ENCODE data around the gene GABRE. TPM values are rescaled to one million over a fixed set of nuclear protein-coding genes. Genes with fewer than 3 reads are reported as not detected.

GABRE gene
- total RNA-seq, 1 donor from 2014 or later, result not detected

DNA sequence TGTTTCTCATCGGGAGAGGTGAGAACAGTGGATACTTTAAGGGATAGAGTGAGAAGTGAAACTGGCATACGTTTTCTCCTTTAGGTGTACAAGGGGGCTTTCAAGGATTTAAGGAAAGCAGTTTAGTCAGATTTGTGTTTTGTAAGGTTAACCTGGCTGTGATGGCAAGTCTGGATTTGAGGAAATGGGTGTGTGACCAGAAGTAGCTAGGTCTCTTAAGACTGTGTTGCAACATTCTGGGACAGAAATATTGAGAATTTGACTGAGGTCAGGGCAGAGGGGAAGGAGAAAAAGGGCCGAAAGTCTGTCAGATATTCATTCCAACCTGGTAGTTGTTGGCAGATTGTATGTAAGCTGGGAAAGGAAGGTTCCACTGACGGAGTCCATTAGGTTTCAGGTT lies 10.4 kb upstream of the GABRE start:
- TF ChIP-seq, protein P1, sequence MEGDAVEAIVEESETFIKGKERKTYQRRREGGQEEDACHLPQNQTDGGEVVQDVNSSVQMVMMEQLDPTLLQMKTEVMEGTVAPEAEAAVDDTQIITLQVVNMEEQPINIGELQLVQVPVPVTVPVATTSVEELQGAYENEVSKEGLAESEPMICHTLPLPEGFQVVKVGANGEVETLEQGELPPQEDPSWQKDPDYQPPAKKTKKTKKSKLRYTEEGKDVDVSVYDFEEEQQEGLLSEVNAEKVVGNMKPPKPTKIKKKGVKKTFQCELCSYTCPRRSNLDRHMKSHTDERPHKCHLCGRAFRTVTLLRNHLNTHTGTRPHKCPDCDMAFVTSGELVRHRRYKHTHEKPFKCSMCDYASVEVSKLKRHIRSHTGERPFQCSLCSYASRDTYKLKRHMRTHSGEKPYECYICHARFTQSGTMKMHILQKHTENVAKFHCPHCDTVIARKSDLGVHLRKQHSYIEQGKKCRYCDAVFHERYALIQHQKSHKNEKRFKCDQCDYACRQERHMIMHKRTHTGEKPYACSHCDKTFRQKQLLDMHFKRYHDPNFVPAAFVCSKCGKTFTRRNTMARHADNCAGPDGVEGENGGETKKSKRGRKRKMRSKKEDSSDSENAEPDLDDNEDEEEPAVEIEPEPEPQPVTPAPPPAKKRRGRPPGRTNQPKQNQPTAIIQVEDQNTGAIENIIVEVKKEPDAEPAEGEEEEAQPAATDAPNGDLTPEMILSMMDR (IDR thresholded peaks at IDR 0.05; ENCODE audit: partially characterized antibody, unreplicated experiment), result no peak
- peaks cover 2% of the 10 kb centered on the region for H3K9me3 Mint-ChIP-seq (ENCODE audit: unreplicated experiment)
- no peak overlapping the region for H3K4me3 Mint-ChIP-seq (ENCODE audit: unreplicated experiment)
- H3K4me1 Mint-ChIP-seq (ENCODE audit: low read depth, unreplicated experiment), result no peaks in the 10 kb centered on the region
- no peak for DNase-seq
- no peaks in the 10 kb centered on the region for H3K36me3 Mint-ChIP-seq (ENCODE audit: unreplicated experiment)
- H3K27ac Mint-ChIP-seq (ENCODE audit: unreplicated experiment), result no peak overlapping the region
- peaks cover 4% of the 10 kb centered on the region for H3K27me3 Mint-ChIP-seq (ENCODE audit: unreplicated experiment)

DNA sequence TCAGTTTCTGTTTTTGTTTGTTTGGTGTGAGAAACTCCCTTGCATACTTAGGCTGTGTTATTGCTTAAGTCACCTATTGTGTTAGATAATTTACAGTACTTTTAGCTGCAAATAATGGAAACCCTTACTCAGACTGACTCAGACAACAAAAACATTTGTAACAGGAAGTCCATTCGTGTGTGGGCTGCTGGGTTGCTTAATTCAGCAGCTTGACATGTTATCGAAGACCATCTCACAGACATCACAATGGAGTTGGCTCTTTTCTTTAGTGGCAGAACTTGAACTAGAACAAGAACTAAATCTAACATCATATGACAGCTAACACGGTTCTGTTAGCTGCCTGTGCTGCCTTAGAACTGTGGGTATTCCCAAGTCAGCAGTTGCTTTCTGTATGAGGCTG lies 9.9 kb upstream of the GABRE start:
- Mint-ChIP-seq H3K4me1 (ENCODE audit: low read depth, unreplicated experiment) (no peaks in the 10 kb centered on the region), H3K9me3 (ENCODE audit: unreplicated experiment) (peaks cover 2% of the 10 kb centered on the region), H3K27me3 (ENCODE audit: unreplicated experiment) (peaks cover 4% of the 10 kb centered on the region), H3K27ac (ENCODE audit: unreplicated experiment) (no peak overlapping the region), H3K36me3 (ENCODE audit: unreplicated experiment) (no peaks in the 10 kb centered on the region), H3K4me3 (ENCODE audit: unreplicated experiment) (no peak overlapping the region)
- TF ChIP-seq, protein P1 (IDR thresholded peaks at IDR 0.05; ENCODE audit: partially characterized antibody, unreplicated experiment), result no peak
- no peak for DNase-seq

DNA sequence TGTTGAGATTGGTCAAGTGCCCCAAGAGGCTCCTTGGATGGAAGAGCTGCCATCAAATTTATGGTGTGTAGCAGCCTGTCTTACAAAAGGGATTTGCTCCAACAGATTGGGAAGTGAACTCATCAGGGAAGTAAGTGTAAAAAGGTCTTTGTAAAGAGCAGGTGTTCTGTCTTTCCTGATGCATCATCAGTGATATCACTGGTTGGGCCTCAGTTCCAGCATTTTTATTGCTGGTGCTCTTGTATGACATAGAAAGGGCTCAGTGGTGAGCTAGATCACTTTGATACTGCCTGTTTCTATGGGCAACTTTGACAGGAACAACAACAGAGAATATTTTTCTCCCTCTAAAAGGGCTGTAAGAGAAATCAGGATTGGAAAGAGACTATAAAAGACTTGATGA lies 8.7 kb upstream of the GABRE start:
- no peak for DNase-seq
- no peaks in the 10 kb centered on the region for H3K36me3 Mint-ChIP-seq (ENCODE audit: unreplicated experiment)
- peaks cover 4% of the 10 kb centered on the region for H3K27me3 Mint-ChIP-seq (ENCODE audit: unreplicated experiment)
- peaks cover 2% of the 10 kb centered on the region for H3K9me3 Mint-ChIP-seq (ENCODE audit: unreplicated experiment)
- no peaks in the 10 kb centered on the region for H3K4me1 Mint-ChIP-seq (ENCODE audit: low read depth, unreplicated experiment)
- TF ChIP-seq, protein P1 (IDR thresholded peaks at IDR 0.05; ENCODE audit: partially characterized antibody, unreplicated experiment), result no peak
- H3K4me3 Mint-ChIP-seq (ENCODE audit: unreplicated experiment), result no peak overlapping the region
- no peak overlapping the region for H3K27ac Mint-ChIP-seq (ENCODE audit: unreplicated experiment)

DNA sequence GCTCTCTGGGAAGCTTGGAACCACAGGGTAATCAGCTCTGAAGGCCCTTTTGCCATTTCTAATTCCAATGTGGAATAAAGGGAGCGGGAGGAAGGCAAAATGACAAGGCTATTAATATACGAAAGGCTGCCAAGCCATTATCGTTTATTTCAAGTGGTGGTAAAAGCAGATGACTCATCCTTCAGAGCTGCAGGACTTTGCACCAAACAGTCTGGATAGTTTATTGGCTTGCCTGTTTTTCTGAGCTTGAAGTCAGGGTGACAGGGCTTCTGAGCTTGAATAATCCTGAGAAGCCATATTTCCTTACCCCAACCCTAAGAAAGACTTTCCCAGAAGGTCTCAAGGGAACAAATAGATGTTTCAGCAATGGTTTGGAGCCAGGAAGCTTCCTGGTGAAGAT lies 7.7 kb upstream of the GABRE start:
- H3K4me1 Mint-ChIP-seq (ENCODE audit: low read depth, unreplicated experiment), result no peaks in the 10 kb centered on the region
- no peak overlapping the region for H3K27ac Mint-ChIP-seq (ENCODE audit: unreplicated experiment)
- H3K36me3 Mint-ChIP-seq (ENCODE audit: unreplicated experiment), result no peaks in the 10 kb centered on the region
- H3K4me3 Mint-ChIP-seq (ENCODE audit: unreplicated experiment), result no peak overlapping the region
- no peak for DNase-seq
- H3K9me3 Mint-ChIP-seq (ENCODE audit: unreplicated experiment), result peaks cover 1% of the 10 kb centered on the region
- H3K27me3 Mint-ChIP-seq (ENCODE audit: unreplicated experiment), result peaks cover 4% of the 10 kb centered on the region
- TF ChIP-seq, protein P1 (IDR thresholded peaks at IDR 0.05; ENCODE audit: partially characterized antibody, unreplicated experiment), result no peak

DNA sequence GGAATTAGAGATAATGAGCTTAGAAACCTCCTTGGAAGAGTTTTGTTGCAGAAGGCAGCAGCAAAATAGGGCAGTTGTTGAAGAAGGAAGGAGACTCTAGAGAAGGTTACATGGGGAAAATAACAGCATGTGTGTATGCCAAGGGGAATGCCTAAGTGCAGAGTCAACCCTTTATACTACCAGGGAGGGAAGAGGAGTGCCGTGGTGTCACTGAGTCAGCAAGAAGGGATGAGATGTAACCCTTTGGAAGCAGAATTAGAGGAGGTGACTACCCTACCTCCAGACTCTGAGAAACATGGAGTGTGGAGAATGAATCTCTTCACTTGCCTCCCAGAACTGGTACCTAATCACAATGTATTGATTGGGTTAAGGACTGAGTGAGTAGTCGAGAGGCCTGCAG lies 6.7 kb upstream of the GABRE start:
- no peaks in the 10 kb centered on the region for H3K4me1 Mint-ChIP-seq (ENCODE audit: low read depth, unreplicated experiment)
- H3K4me3 Mint-ChIP-seq (ENCODE audit: unreplicated experiment), result no peak overlapping the region
- no peak overlapping the region for H3K27ac Mint-ChIP-seq (ENCODE audit: unreplicated experiment)
- DNase-seq, result no peak
- no peaks in the 10 kb centered on the region for H3K36me3 Mint-ChIP-seq (ENCODE audit: unreplicated experiment)
- H3K9me3 Mint-ChIP-seq (ENCODE audit: unreplicated experiment), result peaks cover 1% of the 10 kb centered on the region
- TF ChIP-seq, protein P1 (IDR thresholded peaks at IDR 0.05; ENCODE audit: partially characterized antibody, unreplicated experiment), result no peak
- peaks cover 4% of the 10 kb centered on the region for H3K27me3 Mint-ChIP-seq (ENCODE audit: unreplicated experiment)
